Panc1 (cell line): ENCODE measurements around the gene CD79A.

ENCODE experiments used
- CTCF ChIP-seq: fragments of 450-650 bp; IDR thresholded peaks from 2 replicates; pipeline ENCODE4 v1.5.1; 2017; ENCODE audit warnings: mild to moderate bottlenecking
- POLR2AphosphoS5 ChIP-seq: IDR thresholded peaks from 2 replicates; pipeline ENCODE4 v1.6.1; 2012; ENCODE audit warnings: mild to moderate bottlenecking, low read depth, low read length, moderate library complexity
- TF ChIP-seq, protein P1 (sequence below), 2 experiments: IDR thresholded peaks; 2 replicates each; pipeline ENCODE4 v1.6.1; 2011 to 2012; ENCODE audit warnings: low read depth in 2 of 2, control low read depth in 1 of 2, low read length in 1 of 2, mild to moderate bottlenecking in 1 of 2, moderate library complexity in 1 of 2; ENCODE audit not compliant: insufficient read depth in 1 of 2

DNA sequence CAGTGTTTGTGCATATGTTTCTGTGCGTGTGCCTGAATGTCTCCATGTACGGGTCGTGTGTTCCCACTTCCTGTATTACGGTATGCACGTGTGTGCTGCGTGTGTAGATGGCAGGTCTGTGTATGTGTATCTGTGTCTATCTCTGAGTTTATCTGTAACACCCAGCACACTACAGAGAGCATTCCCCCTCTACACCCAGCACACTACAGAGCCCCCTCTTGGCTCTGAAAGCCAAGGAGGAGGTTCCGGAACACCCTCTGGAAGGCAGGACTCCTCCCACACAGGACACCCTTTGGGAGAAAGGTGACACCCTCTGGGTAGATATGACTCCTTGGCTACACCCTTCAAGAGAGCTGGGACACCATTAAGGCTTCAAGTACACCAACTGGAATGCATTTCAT is 53.2 kb downstream of the CD79A start:
- no peak for TF ChIP-seq CTCF
- TF ChIP-seq, protein P1, sequence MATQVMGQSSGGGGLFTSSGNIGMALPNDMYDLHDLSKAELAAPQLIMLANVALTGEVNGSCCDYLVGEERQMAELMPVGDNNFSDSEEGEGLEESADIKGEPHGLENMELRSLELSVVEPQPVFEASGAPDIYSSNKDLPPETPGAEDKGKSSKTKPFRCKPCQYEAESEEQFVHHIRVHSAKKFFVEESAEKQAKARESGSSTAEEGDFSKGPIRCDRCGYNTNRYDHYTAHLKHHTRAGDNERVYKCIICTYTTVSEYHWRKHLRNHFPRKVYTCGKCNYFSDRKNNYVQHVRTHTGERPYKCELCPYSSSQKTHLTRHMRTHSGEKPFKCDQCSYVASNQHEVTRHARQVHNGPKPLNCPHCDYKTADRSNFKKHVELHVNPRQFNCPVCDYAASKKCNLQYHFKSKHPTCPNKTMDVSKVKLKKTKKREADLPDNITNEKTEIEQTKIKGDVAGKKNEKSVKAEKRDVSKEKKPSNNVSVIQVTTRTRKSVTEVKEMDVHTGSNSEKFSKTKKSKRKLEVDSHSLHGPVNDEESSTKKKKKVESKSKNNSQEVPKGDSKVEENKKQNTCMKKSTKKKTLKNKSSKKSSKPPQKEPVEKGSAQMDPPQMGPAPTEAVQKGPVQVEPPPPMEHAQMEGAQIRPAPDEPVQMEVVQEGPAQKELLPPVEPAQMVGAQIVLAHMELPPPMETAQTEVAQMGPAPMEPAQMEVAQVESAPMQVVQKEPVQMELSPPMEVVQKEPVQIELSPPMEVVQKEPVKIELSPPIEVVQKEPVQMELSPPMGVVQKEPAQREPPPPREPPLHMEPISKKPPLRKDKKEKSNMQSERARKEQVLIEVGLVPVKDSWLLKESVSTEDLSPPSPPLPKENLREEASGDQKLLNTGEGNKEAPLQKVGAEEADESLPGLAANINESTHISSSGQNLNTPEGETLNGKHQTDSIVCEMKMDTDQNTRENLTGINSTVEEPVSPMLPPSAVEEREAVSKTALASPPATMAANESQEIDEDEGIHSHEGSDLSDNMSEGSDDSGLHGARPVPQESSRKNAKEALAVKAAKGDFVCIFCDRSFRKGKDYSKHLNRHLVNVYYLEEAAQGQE (IDR thresholded peaks at IDR 0.05; ENCODE audit: insufficient read depth in 1 of 2, low read depth in 2 of 2, low read length in 1 of 2) = no peak
- no peak for TF ChIP-seq POLR2AphosphoS5
